Measurements from ENCODE around the gene ASAP2.

ASAP2 gene

DNA sequence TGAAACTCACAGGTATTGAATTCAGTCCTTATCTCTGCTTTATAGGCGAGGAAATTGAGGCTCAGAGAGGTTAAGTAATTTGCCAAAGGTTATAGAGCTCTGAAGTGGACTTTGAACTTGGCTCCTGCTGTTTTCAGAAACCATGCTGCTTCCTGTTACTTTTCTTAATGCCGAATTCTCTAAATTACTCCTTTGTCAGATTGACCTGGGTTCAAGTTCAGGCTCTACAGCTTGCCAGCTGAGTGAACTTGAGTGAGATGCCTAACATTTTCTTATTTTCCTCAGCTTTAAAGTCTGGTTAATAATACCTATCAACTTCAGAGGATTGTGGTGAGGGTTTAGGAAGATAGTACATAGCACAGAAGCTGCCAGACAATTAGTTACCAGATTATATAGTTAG lies 3.4 kb downstream of the ASAP2 start:
- Histone ChIP-seq H3K4me2 (ENCODE audit: insufficient read depth, low read length) (no peak overlapping the region), H2AFZ (ENCODE audit: low read depth, low read length) (no peak overlapping the region), H3K4me3 (ENCODE audit: low read depth in 1 of 2, low read length in 2 of 2) (no peak overlapping the region), H3K9ac (ENCODE audit: low read depth, low read length) (no peak overlapping the region), H3K9me3 (ENCODE audit: insufficient read depth, low read length, severe bottlenecking) (no peaks in the 10 kb centered on the region), H3K36me3 (ENCODE audit: insufficient read depth, low read length) (peaks cover 6% of the 10 kb centered on the region), H4K20me1 (ENCODE audit: insufficient read depth, low read length) (peaks cover 10% of the 10 kb centered on the region; the same call in 1 of the 2 replicates), H3K27ac (ENCODE audit: low read length) (no peak overlapping the region), H3K27me3 (ENCODE audit: insufficient read depth, low read length, poor library complexity) (no peaks in the 10 kb centered on the region), H3K79me2 (ENCODE audit: insufficient read depth, low read length) (peaks cover 39% of the 10 kb centered on the region), H3K4me1 (ENCODE audit: insufficient read depth, low read length) (peaks cover 33% of the 10 kb centered on the region)
- DNase-seq (no peak), ATAC-seq (ENCODE audit: insufficient read depth, low read depth) (no peak)
- no peak for TF ChIP-seq EZH2 (IDR thresholded peaks at IDR 0.05; ENCODE audit: borderline replicate concordance, low read depth, low read length, severe bottlenecking)
- TF ChIP-seq, protein P1, sequence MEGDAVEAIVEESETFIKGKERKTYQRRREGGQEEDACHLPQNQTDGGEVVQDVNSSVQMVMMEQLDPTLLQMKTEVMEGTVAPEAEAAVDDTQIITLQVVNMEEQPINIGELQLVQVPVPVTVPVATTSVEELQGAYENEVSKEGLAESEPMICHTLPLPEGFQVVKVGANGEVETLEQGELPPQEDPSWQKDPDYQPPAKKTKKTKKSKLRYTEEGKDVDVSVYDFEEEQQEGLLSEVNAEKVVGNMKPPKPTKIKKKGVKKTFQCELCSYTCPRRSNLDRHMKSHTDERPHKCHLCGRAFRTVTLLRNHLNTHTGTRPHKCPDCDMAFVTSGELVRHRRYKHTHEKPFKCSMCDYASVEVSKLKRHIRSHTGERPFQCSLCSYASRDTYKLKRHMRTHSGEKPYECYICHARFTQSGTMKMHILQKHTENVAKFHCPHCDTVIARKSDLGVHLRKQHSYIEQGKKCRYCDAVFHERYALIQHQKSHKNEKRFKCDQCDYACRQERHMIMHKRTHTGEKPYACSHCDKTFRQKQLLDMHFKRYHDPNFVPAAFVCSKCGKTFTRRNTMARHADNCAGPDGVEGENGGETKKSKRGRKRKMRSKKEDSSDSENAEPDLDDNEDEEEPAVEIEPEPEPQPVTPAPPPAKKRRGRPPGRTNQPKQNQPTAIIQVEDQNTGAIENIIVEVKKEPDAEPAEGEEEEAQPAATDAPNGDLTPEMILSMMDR (IDR thresholded peaks at IDR 0.05; ENCODE audit: borderline replicate concordance, extremely low read depth, low read length, poor library complexity, severe bottlenecking), result no peak

DNA sequence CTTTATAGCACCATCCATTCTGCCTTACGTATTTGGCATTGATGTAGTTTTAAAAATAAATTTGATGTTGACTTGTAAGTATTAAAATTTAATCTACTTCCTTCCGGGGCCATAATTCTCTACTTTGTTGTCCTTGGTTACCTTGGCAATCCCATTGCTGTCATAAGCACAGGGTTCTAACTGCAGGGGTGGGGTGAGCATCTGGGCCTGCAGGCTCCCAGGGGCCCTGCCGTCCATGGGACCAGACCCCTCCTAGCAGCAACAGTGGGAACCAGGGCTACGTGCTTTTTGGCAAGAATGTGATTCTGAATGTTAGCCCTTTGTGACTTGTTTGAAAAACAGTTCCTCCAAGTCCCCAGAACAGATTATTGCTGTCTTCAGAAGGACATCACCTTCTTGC lies 4.9 kb downstream of the ASAP2 start:
- ATAC-seq (ENCODE audit: insufficient read depth, low read depth) (no peak), DNase-seq (no peak)
- Histone ChIP-seq H3K4me2 (ENCODE audit: insufficient read depth, low read length) (no peak overlapping the region), H3K4me3 (ENCODE audit: low read depth in 1 of 2, low read length in 2 of 2) (no peak overlapping the region), H3K27ac (ENCODE audit: low read length) (no peak overlapping the region), H3K9ac (ENCODE audit: low read depth, low read length) (no peak overlapping the region), H2AFZ (ENCODE audit: low read depth, low read length) (no peak overlapping the region), H3K36me3 (ENCODE audit: insufficient read depth, low read length) (peaks cover 6% of the 10 kb centered on the region; the same call in 1 of the 2 replicates), H4K20me1 (ENCODE audit: insufficient read depth, low read length) (peaks cover 10% of the 10 kb centered on the region; the same call in 1 of the 2 replicates), H3K79me2 (ENCODE audit: insufficient read depth, low read length) (peaks cover 41% of the 10 kb centered on the region), H3K9me3 (ENCODE audit: insufficient read depth, low read length, severe bottlenecking) (no peaks in the 10 kb centered on the region), H3K27me3 (ENCODE audit: insufficient read depth, low read length, poor library complexity) (no peaks in the 10 kb centered on the region), H3K4me1 (ENCODE audit: insufficient read depth, low read length) (peaks cover 22% of the 10 kb centered on the region)
- TF ChIP-seq, protein P1 (IDR thresholded peaks at IDR 0.05; ENCODE audit: borderline replicate concordance, extremely low read depth, low read length, poor library complexity, severe bottlenecking), result no peak
- no peak for TF ChIP-seq EZH2 (IDR thresholded peaks at IDR 0.05; ENCODE audit: borderline replicate concordance, low read depth, low read length, severe bottlenecking)

DNA sequence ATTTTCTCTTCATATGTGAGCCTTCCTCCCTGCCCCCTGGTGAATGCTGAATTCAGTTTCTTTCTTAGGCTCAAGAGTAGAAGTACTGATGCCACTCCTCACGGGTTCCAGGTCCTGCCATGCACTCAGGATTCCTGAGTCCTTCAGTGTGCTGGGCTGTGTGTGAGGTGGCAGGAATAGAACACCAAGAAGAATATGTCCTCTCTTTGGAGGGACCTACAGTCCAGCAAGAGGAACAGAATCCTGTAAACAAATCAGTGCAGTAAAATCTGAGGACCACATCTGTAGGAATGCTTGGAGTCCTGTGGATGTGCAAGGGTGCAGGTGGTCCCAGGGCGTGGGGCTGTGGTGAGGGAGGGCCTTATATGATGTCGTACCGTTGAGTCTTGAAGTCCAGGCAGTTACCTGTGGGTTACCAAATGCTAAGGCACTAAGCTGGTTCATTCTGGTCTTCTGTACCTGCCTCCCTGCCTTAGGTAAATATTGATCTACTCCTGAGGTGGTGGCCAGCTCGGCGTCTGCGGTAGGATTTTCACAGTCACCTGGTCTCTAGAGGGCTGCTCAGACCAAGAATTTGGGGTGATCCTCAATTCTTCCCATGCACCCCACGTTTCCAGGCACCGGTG lies 5.5 kb downstream of the ASAP2 start:
- Histone ChIP-seq H3K79me2 (ENCODE audit: insufficient read depth, low read length) (peaks cover 40% of the 10 kb centered on the region), H3K4me3 (ENCODE audit: low read depth in 1 of 2, low read length in 2 of 2) (no peak overlapping the region), H3K4me2 (ENCODE audit: insufficient read depth, low read length) (no peak overlapping the region), H3K9ac (ENCODE audit: low read depth, low read length) (no peak overlapping the region), H3K4me1 (ENCODE audit: insufficient read depth, low read length) (peaks cover 19% of the 10 kb centered on the region), H3K9me3 (ENCODE audit: insufficient read depth, low read length, severe bottlenecking) (no peaks in the 10 kb centered on the region), H2AFZ (ENCODE audit: low read depth, low read length) (no peak overlapping the region), H3K27me3 (ENCODE audit: insufficient read depth, low read length, poor library complexity) (no peaks in the 10 kb centered on the region), H3K36me3 (ENCODE audit: insufficient read depth, low read length) (peaks cover 6% of the 10 kb centered on the region; the same call in 1 of the 2 replicates), H4K20me1 (ENCODE audit: insufficient read depth, low read length) (peaks cover 10% of the 10 kb centered on the region; the same call in 1 of the 2 replicates), H3K27ac (ENCODE audit: low read length) (no peak overlapping the region)
- DNase-seq (no peak), ATAC-seq (ENCODE audit: insufficient read depth, low read depth) (no peak)
- TF ChIP-seq EZH2 (IDR thresholded peaks at IDR 0.05; ENCODE audit: borderline replicate concordance, low read depth, low read length, severe bottlenecking), result no peak
- TF ChIP-seq, protein P1 (IDR thresholded peaks at IDR 0.05; ENCODE audit: borderline replicate concordance, extremely low read depth, low read length, poor library complexity, severe bottlenecking), result no peak
